Ascending aorta (tissue), 2 donors: ENCODE measurements around the gene PFKP. TPM values are rescaled to one million over a fixed set of nuclear protein-coding genes. Genes with fewer than 3 reads are reported as not detected.

Experiments
- DNase-seq, 2 donors: peaks; one replicate each; pipeline ENCODE4 v3.0.0-alpha.2; 2019; ENCODE audit warnings: low spot score in 2 of 2
- H3K27ac ChIP-seq, 2 donors: fragments of 200-600 bp; sonication (generic); one replicate each; pipeline ENCODE4 v1.5.1; 2016 to 2017; ENCODE audit warnings: mild to moderate bottlenecking in 1 of 2
- H3K27me3 ChIP-seq: fragments of 200-600 bp; sonication (generic); one replicate; pipeline ENCODE4 v1.5.1; 2017
- H3K36me3 ChIP-seq, 2 donors: fragments of 200-600 bp; sonication (generic); one replicate each; pipeline ENCODE4 v1.5.1; 2016
- H3K4me1 ChIP-seq, 2 donors: fragments of 200-600 bp; sonication (generic); one replicate each; pipeline ENCODE4 v1.5.1; 2016 to 2017; ENCODE audit warnings: mild to moderate bottlenecking in 1 of 2
- H3K4me3 ChIP-seq, 2 donors: fragments of 200-600 bp; sonication (generic); one replicate each; pipeline ENCODE4 v1.5.1; 2016 to 2017; ENCODE audit warnings: mild to moderate bottlenecking in 1 of 2
- H3K9me3 ChIP-seq, 2 donors: fragments of 200-600 bp; sonication (generic); one replicate each; pipeline ENCODE4 v1.5.1; 2016
- CTCF ChIP-seq, 3 experiments: fragments of 200-600 bp in 2 of 3; fragments of 450-650 bp in 1 of 3; sonication (generic) in 2 of 3; IDR thresholded peaks; one replicate each; pipeline ENCODE4 v1.5.1; 2016 to 2019; ENCODE audit warnings: antibody characterized with exemption in 3 of 3, mild to moderate bottlenecking in 1 of 3, moderate library complexity in 1 of 3
- intact Hi-C: fragments of 100-400 bp; cut with DNase I; formaldehyde crosslinking; loops from one replicate; pipeline ENCODE4 v1.15.1; 2023
- total RNA-seq: library from RNA; depleted of rRNA; stranded (reverse); fragments of >200 nt; gene quantifications from one replicate; pipeline ENCODE4 v1.1.0, GENCODE V29; 2016

The PFKP gene
- total RNA-seq, 1 donor from 2014 or later: 197 TPM

GRCh38 chr10:3126249-3126648 is 58.9 kb downstream of the PFKP start:
- H3K9me3 ChIP-seq: no peaks in the 10 kb centered on the region

GRCh38 chr10:3126741-3127346 is 59.5 kb downstream of the PFKP start:
- no peak for TF ChIP-seq CTCF (IDR thresholded peaks at IDR 0.05)
- Histone ChIP-seq H3K4me3 (peak overlapping the region in 1 of 2 donors; percentile 15), H3K36me3 (peaks cover 29 to 58% of the 10 kb centered on the region in 2 donors), H3K4me1 (peaks cover 7 to 14% of the 10 kb centered on the region in 2 donors), H3K27ac (peak overlapping the region in 1 of 2 donors; percentile 12), H3K27me3 (no peaks in the 10 kb centered on the region), H3K9me3 (no peaks in the 10 kb centered on the region)
- intact Hi-C loops: no loop called here
- no peak for DNase-seq

More at GRCh38 chr10:3126249-3126648, 58.9 kb downstream of the PFKP start:
- no peak for TF ChIP-seq CTCF (IDR thresholded peaks at IDR 0.05)
- intact Hi-C loops: no loop called here
- H3K4me3 ChIP-seq: peak overlapping the region in 1 of 2 donors; percentile 15
- peaks cover 7 to 14% of the 10 kb centered on the region in 2 donors for H3K4me1 ChIP-seq
- no peaks in the 10 kb centered on the region for H3K27me3 ChIP-seq
- H3K36me3 ChIP-seq: peaks cover 24 to 55% of the 10 kb centered on the region in 2 donors
- no peak for DNase-seq
- H3K27ac ChIP-seq: no peak overlapping the region

GRCh38 chr10:3127921-3128320 is 60.6 kb downstream of the PFKP start:
- Histone ChIP-seq H3K27me3 (no peaks in the 10 kb centered on the region), H3K36me3 (peaks cover 30 to 58% of the 10 kb centered on the region in 2 donors), H3K4me1 (peaks cover 7 to 14% of the 10 kb centered on the region in 2 donors), H3K27ac (no peak overlapping the region), H3K4me3 (no peak overlapping the region), H3K9me3 (no peaks in the 10 kb centered on the region)
- no peak for TF ChIP-seq CTCF (IDR thresholded peaks at IDR 0.05)
- intact Hi-C loops: no loop called here
- DNase-seq: no peak

- intact Hi-C loops: no loop called here
- no peak for DNase-seq
- Histone ChIP-seq H3K9me3 (no peaks in the 10 kb centered on the region), H3K4me3 (no peak overlapping the region), H3K4me1 (peaks cover 7 to 14% of the 10 kb centered on the region in 2 donors), H3K27me3 (no peaks in the 10 kb centered on the region), H3K27ac (no peak overlapping the region), H3K36me3 (peaks cover 31 to 59% of the 10 kb centered on the region in 2 donors)
- no peak for TF ChIP-seq CTCF (IDR thresholded peaks at IDR 0.05)
Observed at GRCh38 chr10:3128379-3129130, 61.2 kb downstream of the PFKP start.

- H3K4me3 ChIP-seq: no peak overlapping the region
- no peak for TF ChIP-seq CTCF (IDR thresholded peaks at IDR 0.05)
- peaks cover 7 to 14% of the 10 kb centered on the region in 2 donors for H3K4me1 ChIP-seq
- H3K9me3 ChIP-seq: no peaks in the 10 kb centered on the region
- H3K36me3 ChIP-seq: peaks cover 35 to 59% of the 10 kb centered on the region in 2 donors
- no peaks in the 10 kb centered on the region for H3K27me3 ChIP-seq
- DNase-seq: no peak
- intact Hi-C loops: no loop called here
- H3K27ac ChIP-seq: no peak overlapping the region
Observed at GRCh38 chr10:3129581-3130340, 62.4 kb downstream of the PFKP start.
